DMS 273 (cell line): Measurements from ENCODE around the gene AGMAT.
"Not testable (repeated sequence)": the region's sequence is repeated elsewhere in the genome, so short reads cannot be mapped to it uniquely, and the experiment has no call there.

Experiments used
- DNase-seq: peaks from one replicate; lab custom pipeline; 2025; ENCODE audit not compliant: unreplicated experiment; lab: John Stamatoyannopoulos, UW

The AGMAT gene

GRCh38 chr1:15616373-15617172 lies 31.7 kb upstream of the AGMAT start:
- peak; percentile 70 for DNase-seq

GRCh38 chr1:15610167-15610566 lies 25.3 kb upstream of the AGMAT start:
- no peak for DNase-seq

- DNase-seq, result no peak
Observed at GRCh38 chr1:15609631-15610030, 24.8 kb upstream of the AGMAT start.

GRCh38 chr1:15605398-15606383 lies 20.8 kb upstream of the AGMAT start:
- no peak for DNase-seq

GRCh38 chr1:15604400-15604799 lies 19.5 kb upstream of the AGMAT start:
- not testable (repeated sequence) for DNase-seq

GRCh38 chr1:15603966-15604282 lies 19.1 kb upstream of the AGMAT start:
- DNase-seq, result not testable (repeated sequence)

- peak; percentile 99 for DNase-seq
Observed at GRCh38 chr1:15603050-15603965, 18.5 kb upstream of the AGMAT start.

- DNase-seq, result peak; percentile 76
Observed at GRCh38 chr1:15598436-15598835, 13.6 kb upstream of the AGMAT start.

GRCh38 chr1:15595809-15596617 lies 11.2 kb upstream of the AGMAT start:
- no peak for DNase-seq

- peak; percentile 26 for DNase-seq
Observed at GRCh38 chr1:15592285-15592684, 7.4 kb upstream of the AGMAT start.

GRCh38 chr1:15583016-15583706 lies 1.7 kb downstream of the AGMAT start:
- DNase-seq, result no peak

- no peak for DNase-seq
Observed at GRCh38 chr1:15579683-15580047, 5.2 kb downstream of the AGMAT start.

- no peak for DNase-seq
Observed at GRCh38 chr1:15578921-15579682, 5.7 kb downstream of the AGMAT start.

- no peak for DNase-seq
Observed at GRCh38 chr1:15577691-15578090, 7.2 kb downstream of the AGMAT start.

GRCh38 chr1:15575549-15576150 lies 9.2 kb downstream of the AGMAT start:
- no peak for DNase-seq

GRCh38 chr1:15574741-15575140 lies 10.1 kb downstream of the AGMAT start:
- no peak for DNase-seq

- DNase-seq, result no peak
Observed at GRCh38 chr1:15573477-15573876, 11.4 kb downstream of the AGMAT start.

GRCh38 chr1:15571266-15571665 lies 13.6 kb downstream of the AGMAT start:
- no peak for DNase-seq
